ENCODE measurements around the gene CALR3.

The CALR3 gene

DNA sequence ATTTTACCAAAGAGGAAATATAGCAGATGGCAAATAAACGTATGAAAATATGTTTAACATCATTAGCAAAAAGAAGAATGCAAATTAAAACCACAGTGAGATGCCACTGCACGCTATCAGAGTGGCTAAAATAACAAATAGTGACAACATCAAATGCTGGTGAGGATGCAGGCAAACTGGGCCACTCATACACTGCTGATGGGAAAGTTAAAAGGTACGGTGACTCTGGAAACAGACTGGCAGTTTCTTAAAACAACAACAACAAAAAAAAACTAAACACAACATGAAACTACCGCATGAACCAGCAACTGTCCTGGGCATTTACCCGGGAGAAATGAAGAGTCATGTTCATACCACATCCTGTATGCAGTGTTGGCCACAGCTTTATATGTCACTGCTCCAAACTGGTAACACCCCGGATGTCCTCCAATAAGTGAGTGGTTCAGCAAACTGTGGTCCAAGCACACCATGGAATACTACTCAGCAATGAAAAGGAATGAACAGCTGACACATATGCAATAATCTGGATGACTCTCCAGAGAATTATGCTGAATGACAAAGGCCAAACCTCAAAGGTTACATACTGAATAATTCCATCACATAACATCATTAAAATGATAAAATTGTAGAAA, 46.5 kb downstream of the CALR3 start:
- no peak for TF ChIP-seq SIN3A (IDR thresholded peaks at IDR 0.05; ENCODE audit: borderline replicate concordance, insufficient read depth, low read length)
- TF ChIP-seq, protein P1, sequence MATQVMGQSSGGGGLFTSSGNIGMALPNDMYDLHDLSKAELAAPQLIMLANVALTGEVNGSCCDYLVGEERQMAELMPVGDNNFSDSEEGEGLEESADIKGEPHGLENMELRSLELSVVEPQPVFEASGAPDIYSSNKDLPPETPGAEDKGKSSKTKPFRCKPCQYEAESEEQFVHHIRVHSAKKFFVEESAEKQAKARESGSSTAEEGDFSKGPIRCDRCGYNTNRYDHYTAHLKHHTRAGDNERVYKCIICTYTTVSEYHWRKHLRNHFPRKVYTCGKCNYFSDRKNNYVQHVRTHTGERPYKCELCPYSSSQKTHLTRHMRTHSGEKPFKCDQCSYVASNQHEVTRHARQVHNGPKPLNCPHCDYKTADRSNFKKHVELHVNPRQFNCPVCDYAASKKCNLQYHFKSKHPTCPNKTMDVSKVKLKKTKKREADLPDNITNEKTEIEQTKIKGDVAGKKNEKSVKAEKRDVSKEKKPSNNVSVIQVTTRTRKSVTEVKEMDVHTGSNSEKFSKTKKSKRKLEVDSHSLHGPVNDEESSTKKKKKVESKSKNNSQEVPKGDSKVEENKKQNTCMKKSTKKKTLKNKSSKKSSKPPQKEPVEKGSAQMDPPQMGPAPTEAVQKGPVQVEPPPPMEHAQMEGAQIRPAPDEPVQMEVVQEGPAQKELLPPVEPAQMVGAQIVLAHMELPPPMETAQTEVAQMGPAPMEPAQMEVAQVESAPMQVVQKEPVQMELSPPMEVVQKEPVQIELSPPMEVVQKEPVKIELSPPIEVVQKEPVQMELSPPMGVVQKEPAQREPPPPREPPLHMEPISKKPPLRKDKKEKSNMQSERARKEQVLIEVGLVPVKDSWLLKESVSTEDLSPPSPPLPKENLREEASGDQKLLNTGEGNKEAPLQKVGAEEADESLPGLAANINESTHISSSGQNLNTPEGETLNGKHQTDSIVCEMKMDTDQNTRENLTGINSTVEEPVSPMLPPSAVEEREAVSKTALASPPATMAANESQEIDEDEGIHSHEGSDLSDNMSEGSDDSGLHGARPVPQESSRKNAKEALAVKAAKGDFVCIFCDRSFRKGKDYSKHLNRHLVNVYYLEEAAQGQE (IDR thresholded peaks at IDR 0.05; ENCODE audit: insufficient read depth in 1 of 2, low read depth in 2 of 2, low read length in 2 of 2), result no peak
- no peak for TF ChIP-seq TAF1 (IDR thresholded peaks at IDR 0.05; ENCODE audit: borderline replicate concordance, insufficient read depth, low read length)
- TF ChIP-seq FOXP2 (optimal IDR thresholded peaks at IDR 0.05; ENCODE audit: borderline replicate concordance, extremely low read depth, extremely low read length, insufficient read depth), result no peak
- no peak for TF ChIP-seq POLR2AphosphoS5 (IDR thresholded peaks at IDR 0.05; ENCODE audit: low read depth, low read length)

DNA sequence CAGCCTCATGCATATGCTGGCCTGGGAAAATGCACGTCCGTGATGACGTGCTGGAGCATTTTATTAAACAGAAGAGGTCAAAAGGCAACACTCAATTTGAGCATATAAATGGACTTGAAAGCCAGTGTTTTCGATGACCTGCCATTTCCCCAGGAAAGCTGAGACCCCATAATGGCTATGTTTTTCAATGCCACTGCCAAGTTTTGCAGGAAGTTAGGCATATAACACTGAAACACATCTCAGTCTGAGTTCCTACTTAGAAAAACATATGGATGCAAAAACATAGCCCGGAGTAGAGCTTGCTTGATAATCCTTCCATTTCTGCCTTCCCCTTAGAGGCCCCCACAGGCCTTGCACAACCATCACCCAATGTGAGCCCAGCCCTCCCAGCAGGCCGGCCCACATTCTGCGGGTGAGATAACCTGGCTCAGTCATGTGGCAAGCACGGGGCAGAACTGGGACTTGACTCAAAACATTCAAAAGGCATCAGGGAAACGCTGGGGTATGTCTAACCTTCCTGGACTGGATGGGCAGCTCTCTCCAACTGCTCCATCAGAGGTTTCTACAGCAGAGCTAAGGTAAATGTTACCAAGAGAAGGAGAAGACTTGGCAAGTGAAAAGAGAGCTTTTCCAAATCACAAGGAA, 49.1 kb downstream of the CALR3 start:
- TF ChIP-seq, protein P1 (IDR thresholded peaks at IDR 0.05; ENCODE audit: insufficient read depth in 1 of 2, low read depth in 2 of 2, low read length in 2 of 2), result no peak
- TF ChIP-seq TAF1 (IDR thresholded peaks at IDR 0.05; ENCODE audit: borderline replicate concordance, insufficient read depth, low read length) (no peak), SIN3A (IDR thresholded peaks at IDR 0.05; ENCODE audit: borderline replicate concordance, insufficient read depth, low read length) (no peak), FOXP2 (optimal IDR thresholded peaks at IDR 0.05; ENCODE audit: borderline replicate concordance, extremely low read depth, extremely low read length, insufficient read depth) (no peak), POLR2AphosphoS5 (IDR thresholded peaks at IDR 0.05; ENCODE audit: low read depth, low read length) (no peak)

DNA sequence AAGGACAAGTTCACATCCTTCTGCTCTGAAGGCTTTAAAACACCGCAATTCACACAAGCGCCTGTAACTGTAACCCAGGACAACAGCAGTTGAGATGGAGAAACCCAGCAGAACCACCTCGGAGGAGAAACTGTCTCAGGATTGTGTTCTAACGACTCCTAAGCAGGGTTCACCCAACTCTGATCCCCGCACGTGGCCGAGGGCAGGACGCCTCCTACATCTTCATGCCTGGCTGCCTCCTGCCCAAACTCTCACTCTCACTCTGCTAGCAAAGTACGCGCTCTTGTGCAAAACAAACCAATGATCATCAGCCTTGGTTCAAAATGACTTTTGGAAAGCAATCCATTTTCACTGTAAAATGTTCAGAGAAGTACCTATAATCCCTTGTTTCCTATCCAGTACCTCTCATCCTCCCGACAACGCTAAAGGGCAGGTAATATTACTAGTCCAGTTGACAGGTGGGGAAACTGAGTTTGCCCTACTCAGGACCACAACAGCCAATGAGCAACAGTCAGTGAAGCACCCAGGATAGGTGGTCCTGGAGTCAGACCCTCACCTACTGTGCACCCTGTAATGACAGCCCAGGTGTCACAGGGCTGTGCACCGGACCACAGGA, 49.8 kb downstream of the CALR3 start:
- no peak for TF ChIP-seq SIN3A (IDR thresholded peaks at IDR 0.05; ENCODE audit: borderline replicate concordance, insufficient read depth, low read length)
- no peak for TF ChIP-seq POLR2AphosphoS5 (IDR thresholded peaks at IDR 0.05; ENCODE audit: low read depth, low read length)
- TF ChIP-seq, protein P1 (IDR thresholded peaks at IDR 0.05; ENCODE audit: insufficient read depth in 1 of 2, low read depth in 2 of 2, low read length in 2 of 2), result no peak

DNA sequence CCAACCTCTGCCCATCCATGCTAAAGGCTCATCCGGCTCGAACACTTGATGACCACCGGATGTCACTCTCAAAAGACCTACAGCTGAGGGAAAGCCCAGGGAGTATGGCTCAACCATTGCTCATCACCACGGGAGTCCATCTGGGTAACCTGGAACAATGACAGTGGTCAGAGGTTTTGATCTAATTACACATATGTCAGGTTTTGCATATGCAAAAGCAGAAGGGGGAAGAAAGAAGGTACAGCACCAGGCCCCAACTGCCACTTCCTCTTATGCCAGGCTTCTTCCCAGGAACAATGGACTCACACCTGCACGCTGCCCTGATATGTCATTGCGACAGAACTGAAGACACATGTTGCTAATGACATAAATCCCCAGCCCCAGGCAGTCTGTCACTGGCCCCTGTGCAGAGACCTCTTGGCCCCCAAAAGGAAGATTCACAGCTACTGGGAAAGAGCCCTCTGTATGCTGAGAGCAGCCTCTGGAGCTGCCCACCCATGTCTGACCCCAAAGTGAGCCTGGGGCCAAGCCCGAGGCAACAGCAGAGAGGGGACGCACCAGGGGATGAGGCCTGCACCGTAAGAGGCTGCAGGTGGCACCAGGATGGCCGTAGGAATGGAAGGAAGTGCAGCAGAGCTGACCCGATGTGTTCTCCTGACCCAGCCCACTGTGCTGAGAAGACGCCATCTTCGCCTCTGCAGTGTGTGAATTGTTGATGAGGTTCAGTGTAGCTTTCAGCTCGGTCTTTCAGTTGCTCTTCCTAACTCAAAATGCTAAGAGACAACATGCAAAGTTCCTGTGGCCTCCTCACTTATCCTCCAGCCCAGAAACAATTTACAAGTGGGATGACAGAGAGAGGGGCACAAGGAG, 50.5 kb downstream of the CALR3 start:
- TF ChIP-seq POLR2AphosphoS5 (IDR thresholded peaks at IDR 0.05; ENCODE audit: low read depth, low read length) (no peak), TAF1 (IDR thresholded peaks at IDR 0.05; ENCODE audit: borderline replicate concordance, insufficient read depth, low read length) (no peak), FOXP2 (optimal IDR thresholded peaks at IDR 0.05; ENCODE audit: borderline replicate concordance, extremely low read depth, extremely low read length, insufficient read depth) (no peak), SIN3A (IDR thresholded peaks at IDR 0.05; ENCODE audit: borderline replicate concordance, insufficient read depth, low read length) (no peak)
- TF ChIP-seq, protein P1 (IDR thresholded peaks at IDR 0.05; ENCODE audit: insufficient read depth in 1 of 2, low read depth in 2 of 2, low read length in 2 of 2), result no peak
